H9 (cell line): ENCODE measurements around the gene OXSM. TPM values are rescaled to one million over a fixed set of nuclear protein-coding genes. Genes with fewer than 3 reads are reported as not detected.

Experiments
- DNase-seq: peaks from one replicate; pipeline ENCODE4 v3.0.0-alpha.2; 2017
- H2AFZ ChIP-seq: one replicate; pipeline ENCODE4 v1.6.1; 2013; ENCODE audit warnings: mild to moderate bottlenecking, low read length, control low read depth, moderate library complexity
- H2AK5ac ChIP-seq: 2 replicates; pipeline ENCODE4 v1.6.1; 2013; ENCODE audit warnings: low read length, control low read depth, mixed read lengths; ENCODE audit not compliant: insufficient read length
- H2BK120ac ChIP-seq: one replicate; pipeline ENCODE4 v1.6.1; 2013; ENCODE audit warnings: low read depth, mild to moderate bottlenecking, low read length, control low read depth, inconsistent platforms; ENCODE audit not compliant: poor library complexity, severe bottlenecking
- H2BK12ac ChIP-seq: 2 replicates; pipeline ENCODE4 v1.6.1; 2013; ENCODE audit warnings: low read length, control low read depth, mixed read lengths, low read depth; ENCODE audit not compliant: insufficient read length
- H2BK15ac ChIP-seq: 2 replicates; pipeline ENCODE4 v1.6.1; 2013; ENCODE audit warnings: low read depth, low read length, control low read depth
- H2BK20ac ChIP-seq: one replicate; pipeline ENCODE4 v1.6.1; 2013; ENCODE audit warnings: low read depth, mild to moderate bottlenecking, low read length, control low read depth, inconsistent platforms; ENCODE audit not compliant: poor library complexity, severe bottlenecking
- H2BK5ac ChIP-seq: 2 replicates; pipeline ENCODE4 v1.6.1; 2013; ENCODE audit warnings: low read length, control low read depth, mixed read lengths; ENCODE audit not compliant: insufficient read length
- H3K14ac ChIP-seq: 2 replicates; pipeline ENCODE4 v1.6.1; 2013; ENCODE audit warnings: low read length, control low read depth; ENCODE audit not compliant: insufficient read depth
- H3K18ac ChIP-seq: 2 replicates; pipeline ENCODE4 v1.6.1; 2013; ENCODE audit warnings: low read depth, mild to moderate bottlenecking, mixed read lengths, low read length, control low read depth; ENCODE audit not compliant: insufficient read length
- H3K23ac ChIP-seq: 2 replicates; pipeline ENCODE4 v1.6.1; 2013; ENCODE audit warnings: low read length, control low read depth, mixed read lengths, low read depth; ENCODE audit not compliant: insufficient read length
- H3K23me2 ChIP-seq: 2 replicates; pipeline ENCODE4 v1.6.1; 2013; ENCODE audit warnings: low read depth, mild to moderate bottlenecking, mixed read lengths, low read length, control low read depth; ENCODE audit not compliant: insufficient read length, poor library complexity, severe bottlenecking
- H3K27ac ChIP-seq: 2 replicates; pipeline ENCODE4 v1.5.1; 2013; ENCODE audit warnings: low read length, control low read depth, mixed read lengths, low read depth; ENCODE audit not compliant: insufficient read length
- H3K27me3 ChIP-seq: 2 replicates; pipeline ENCODE4 v1.6.1; 2013; ENCODE audit warnings: low read length, control low read depth, inconsistent platforms; ENCODE audit not compliant: insufficient read depth
- H3K4ac ChIP-seq: 2 replicates; pipeline ENCODE4 v1.6.1; 2013; ENCODE audit warnings: low read depth, mild to moderate bottlenecking, control low read depth, inconsistent platforms, low read length, moderate library complexity
- H3K4me1 ChIP-seq: 2 replicates; pipeline ENCODE4 v1.6.1; 2013; ENCODE audit warnings: low read length, control low read depth, inconsistent platforms; ENCODE audit not compliant: insufficient read depth
- H3K4me2 ChIP-seq: 2 replicates; pipeline ENCODE4 v1.6.1; 2013; ENCODE audit warnings: low read length, control low read depth, mixed read lengths; ENCODE audit not compliant: insufficient read length, insufficient read depth
- H3K56ac ChIP-seq: 2 replicates; pipeline ENCODE4 v1.6.1; 2013; ENCODE audit warnings: low read depth, mild to moderate bottlenecking, mixed read lengths, low read length, control low read depth; ENCODE audit not compliant: insufficient read length
- H3K79me1 ChIP-seq: 2 replicates; pipeline ENCODE4 v1.6.1; 2013; ENCODE audit warnings: low read depth, mild to moderate bottlenecking, moderate library complexity, low read length, control low read depth, inconsistent platforms; ENCODE audit not compliant: insufficient read depth, poor library complexity, severe bottlenecking
- H3K79me2 ChIP-seq: 2 replicates; pipeline ENCODE4 v1.6.1; 2013; ENCODE audit warnings: low read length, control low read depth, inconsistent platforms; ENCODE audit not compliant: insufficient read depth
- H3K9ac ChIP-seq: 2 replicates; pipeline ENCODE4 v1.6.1; 2013; ENCODE audit warnings: low read length, control low read depth, mixed read lengths; ENCODE audit not compliant: insufficient read length; ENCODE audit errors: extremely low read depth
- H3K9me3 ChIP-seq: one replicate; pipeline ENCODE4 v1.6.1; 2013; ENCODE audit warnings: low read depth, low read length, inconsistent platforms; ENCODE audit not compliant: control insufficient read depth
- H3T11ph ChIP-seq: one replicate; pipeline ENCODE4 v1.6.1; 2013; ENCODE audit warnings: mild to moderate bottlenecking, low read length, control low read depth, inconsistent platforms
- H4K20me1 ChIP-seq: one replicate; pipeline ENCODE4 v1.6.1; 2013; ENCODE audit not compliant: control insufficient read depth, insufficient read length, insufficient read depth
- H4K5ac ChIP-seq: 2 replicates; pipeline ENCODE4 v1.6.1; 2013; ENCODE audit warnings: low read depth, mild to moderate bottlenecking, mixed read lengths, low read length, control low read depth; ENCODE audit not compliant: insufficient read length
- H4K8ac ChIP-seq: replicated peaks from 2 replicates; pipeline ENCODE4 v1.6.1; 2013; ENCODE audit warnings: low read length, control low read depth, mixed read lengths, low read depth; ENCODE audit not compliant: insufficient read length
- H4K91ac ChIP-seq: 2 replicates; pipeline ENCODE4 v1.6.1; 2013; ENCODE audit warnings: low read depth, mild to moderate bottlenecking, moderate library complexity, mixed read lengths, low read length, control low read depth; ENCODE audit not compliant: insufficient read length
- H3K27ac Mint-ChIP-seq, 3 experiments: 2 replicates in 2 of 3; 3 replicates in 1 of 3; pipeline ENCODE4 v1.8.0; 2020 to 2021; ENCODE audit warnings: mixed read lengths in 3 of 3, mild to moderate bottlenecking in 1 of 3, moderate library complexity in 1 of 3
- H3K27me3 Mint-ChIP-seq: 2 replicates; pipeline ENCODE4 v1.8.0; 2021; ENCODE audit warnings: low read depth, mild to moderate bottlenecking, moderate library complexity, mixed read lengths
- H3K36me3 Mint-ChIP-seq, 3 experiments: 2 replicates in 2 of 3; 3 replicates in 1 of 3; pipeline ENCODE4 v1.8.0; 2020 to 2021; ENCODE audit warnings: low read depth in 3 of 3, mixed read lengths in 3 of 3; ENCODE audit not compliant: insufficient read depth in 1 of 3
- H3K4me1 Mint-ChIP-seq, 2 experiments: 2 replicates each; pipeline ENCODE4 v1.8.0; 2020; ENCODE audit warnings: mixed read lengths in 2 of 2
- H3K4me3 Mint-ChIP-seq, 2 experiments: 2 replicates in 1 of 2; 3 replicates in 1 of 2; pipeline ENCODE4 v1.8.0; 2020 to 2021; ENCODE audit warnings: mild to moderate bottlenecking in 2 of 2, mixed read lengths in 2 of 2, moderate library complexity in 1 of 2
- H3K9me3 Mint-ChIP-seq, 2 experiments: 2 replicates in 1 of 2; 3 replicates in 1 of 2; pipeline ENCODE4 v1.8.0; 2020; ENCODE audit warnings: mild to moderate bottlenecking in 2 of 2, mixed read lengths in 2 of 2, moderate library complexity in 1 of 2
- CTCF ChIP-seq: fragments of 200-600 bp; sonication (generic); conservative IDR thresholded peaks from 3 replicates; pipeline ENCODE4 v1.8.0; 2021; ENCODE audit warnings: antibody characterized with exemption, mild to moderate bottlenecking
- WGBS: extraction: QIAGEN DNeasy Blood & Tissue Kit; methylation state at CpG from one replicate; pipeline ENCODE4 v1.1.7; 2013; ENCODE audit warnings: missing lambda C conversion rate, low lambda C conversion rate, mixed read lengths; ENCODE audit not compliant: insufficient read length; ENCODE audit errors: extremely low coverage; 5-methylcytosine and 5-hydroxymethylcytosine counted together
- total RNA-seq: library from RNA; stranded (reverse); gene quantifications from 2 replicates; pipeline ENCODE4 v1.2.1, GENCODE V29; 2021

The OXSM gene
- total RNA-seq, 1 experiment from 2014 or later, result 2.5 TPM

- H4K91ac ChIP-seq, result no peak overlapping the region
- H2AK5ac ChIP-seq, result no peak overlapping the region
- H3K23me2 ChIP-seq, result no peaks in the 10 kb centered on the region
- peaks cover 10 to 11% of the 10 kb centered on the region in 2 experiments; a peak in 3 of 4 replicates for H3K4me1 Mint-ChIP-seq
- no peak overlapping the region for H2AFZ ChIP-seq
- H3K56ac ChIP-seq, result no peak overlapping the region
- H3K27me3 Mint-ChIP-seq, result no peaks in the 10 kb centered on the region; the same call in 1 of the 2 replicates
- no peak overlapping the region for H3K14ac ChIP-seq
- no peak for TF ChIP-seq CTCF
- H3K79me1 ChIP-seq, result no peaks in the 10 kb centered on the region
- H3K9me3 ChIP-seq, result no peaks in the 10 kb centered on the region
- no peak overlapping the region for H2BK12ac ChIP-seq
- no peaks in the 10 kb centered on the region for H3K36me3 Mint-ChIP-seq
- H3K9ac ChIP-seq, result no peak overlapping the region
- H4K5ac ChIP-seq, result no peak overlapping the region
- no peaks in the 10 kb centered on the region for H3K79me2 ChIP-seq
- H3K18ac ChIP-seq, result no peak overlapping the region
- no peak overlapping the region for H3K23ac ChIP-seq
- H4K8ac ChIP-seq, result no peak overlapping the region
- no peak overlapping the region for H2BK120ac ChIP-seq
- H3K27me3 ChIP-seq, result no peaks in the 10 kb centered on the region
- H3K27ac Mint-ChIP-seq, result no peak overlapping the region
- no peak overlapping the region for H3K4ac ChIP-seq
- H2BK15ac ChIP-seq, result no peak overlapping the region
- H2BK5ac ChIP-seq, result no peak overlapping the region
- H4K20me1 ChIP-seq, result no peaks in the 10 kb centered on the region
- H3K4me2 ChIP-seq, result no peak overlapping the region
- 0 out of 5 replicates have a peak, but pooled peaks cover 0 to 4% of the 10 kb centered on the region in 2 experiments for H3K9me3 Mint-ChIP-seq
- H3K27ac ChIP-seq, result no peak overlapping the region
- no peak overlapping the region for H2BK20ac ChIP-seq
- no peak for DNase-seq
- no peak overlapping the region for H3K4me3 Mint-ChIP-seq
- WGBS, result no CpG with 5 or more reads among the region's 6 CpGs
- H3T11ph ChIP-seq, result no peak overlapping the region
- H3K4me1 ChIP-seq, result no peaks in the 10 kb centered on the region
These were observed 40.7 kb downstream of the OXSM start for GRCh38 chr3:25830373-25831280.
